ENCODE data around the gene ZNF595.
"Not testable (repeated sequence)": the region's sequence is repeated elsewhere in the genome, so short reads cannot be mapped to it uniquely, and the experiment has no call there.

The ZNF595 gene

GRCh38 chr4:113732-114131 lies 60.6 kb downstream of the ZNF595 start:
- Histone ChIP-seq H3K36me3 (replicated peaks) (no peaks in the 10 kb centered on the region), H3K9me3 (no peaks in the 10 kb centered on the region; the same call in 1 of the 2 replicates), H3K4me1 (no peaks in the 10 kb centered on the region), H3K27me3 (ENCODE audit: low read depth) (no peaks in the 10 kb centered on the region), H3K4me3 (no peak overlapping the region)
- no peak for DNase-seq (ENCODE audit: low spot score in 2 of 2)
- in situ Hi-C loops (cut with MboI; ENCODE audit: low sequenced_read_pairs), result no loop called here

GRCh38 chr4:114149-114548 lies 61.0 kb downstream of the ZNF595 start:
- H3K4me3 ChIP-seq, result no peak overlapping the region
- no peaks in the 10 kb centered on the region; the same call in 1 of the 2 replicates for H3K9me3 ChIP-seq
- no peaks in the 10 kb centered on the region for H3K4me1 ChIP-seq
- no peaks in the 10 kb centered on the region for H3K36me3 ChIP-seq (replicated peaks)
- no peaks in the 10 kb centered on the region for H3K27me3 ChIP-seq (ENCODE audit: low read depth)
- in situ Hi-C loops (cut with MboI; ENCODE audit: low sequenced_read_pairs), result no loop called here
- DNase-seq (ENCODE audit: low spot score in 2 of 2), result no peak

- no peak for DNase-seq (ENCODE audit: low spot score in 2 of 2)
- H3K9me3 ChIP-seq, result no peaks in the 10 kb centered on the region; the same call in 1 of the 2 replicates
- H3K27me3 ChIP-seq (ENCODE audit: low read depth), result no peaks in the 10 kb centered on the region
- H3K36me3 ChIP-seq (replicated peaks), result no peaks in the 10 kb centered on the region
- no peaks in the 10 kb centered on the region for H3K4me1 ChIP-seq
- no peak overlapping the region for H3K4me3 ChIP-seq
- in situ Hi-C loops (cut with MboI; ENCODE audit: low sequenced_read_pairs), result no loop called here
Observed at GRCh38 chr4:116499-116898, 63.4 kb downstream of the ZNF595 start.

GRCh38 chr4:120616-121015 lies 67.5 kb downstream of the ZNF595 start:
- Histone ChIP-seq H3K27me3 (ENCODE audit: low read depth) (no peaks in the 10 kb centered on the region), H3K4me3 (no peak overlapping the region), H3K9me3 (peaks cover 3% of the 10 kb centered on the region), H3K36me3 (replicated peaks) (peaks cover 6% of the 10 kb centered on the region; the same call in 1 of the 2 replicates), H3K4me1 (no peaks in the 10 kb centered on the region)
- in situ Hi-C loops (cut with MboI; ENCODE audit: low sequenced_read_pairs), result no loop called here
- DNase-seq (ENCODE audit: low spot score in 2 of 2), result no peak

- peaks cover 15% of the 10 kb centered on the region; the same call in 1 of the 2 replicates for H3K36me3 ChIP-seq (replicated peaks)
- H3K27me3 ChIP-seq (ENCODE audit: low read depth), result no peaks in the 10 kb centered on the region
- no peak for DNase-seq (ENCODE audit: low spot score in 2 of 2)
- H3K4me1 ChIP-seq, result no peaks in the 10 kb centered on the region
- H3K4me3 ChIP-seq, result no peak overlapping the region
- peaks cover 5% of the 10 kb centered on the region for H3K9me3 ChIP-seq
- in situ Hi-C loops (cut with MboI; ENCODE audit: low sequenced_read_pairs), result no loop called here
Observed at GRCh38 chr4:121408-122084, 68.4 kb downstream of the ZNF595 start.

GRCh38 chr4:123922-124274 lies 70.8 kb downstream of the ZNF595 start:
- H3K4me1 ChIP-seq; H3K27me3 ChIP-seq (ENCODE audit: low read depth); in situ Hi-C loops (cut with MboI; ENCODE audit: low sequenced_read_pairs); DNase-seq (ENCODE audit: low spot score in 2 of 2); H3K9me3 ChIP-seq: not testable (repeated sequence)
- Histone ChIP-seq H3K4me3 (peak overlapping the region; percentile 68), H3K36me3 (replicated peaks) (peaks cover 18% of the 10 kb centered on the region; the same call in 1 of the 2 replicates)

GRCh38 chr4:124275-125081 lies 71.4 kb downstream of the ZNF595 start, which contains the start of gene ZNF718:
Gene ZNF718 (plus strand): TSS chr4:124501. CDS start chr4:124671, 170 bp downstream.
- H3K4me3 ChIP-seq, result peak within 1 kb of the TSS; percentile 68
- peaks cover 18% of the 10 kb centered on the region; the same call in 1 of the 2 replicates for H3K36me3 ChIP-seq (replicated peaks)
- in situ Hi-C loops (cut with MboI; ENCODE audit: low sequenced_read_pairs), result no loop called here
- no peaks in the 10 kb centered on the region for H3K27me3 ChIP-seq (ENCODE audit: low read depth)
- DNase-seq (ENCODE audit: low spot score in 2 of 2), result peak; percentile 88 to 95
- peaks cover 5% of the 10 kb centered on the region for H3K9me3 ChIP-seq
- no peaks in the 10 kb centered on the region for H3K4me1 ChIP-seq

- peaks cover 5% of the 10 kb centered on the region for H3K9me3 ChIP-seq
- H3K27me3 ChIP-seq (ENCODE audit: low read depth), result no peaks in the 10 kb centered on the region
- DNase-seq (ENCODE audit: low spot score in 2 of 2), result peak; percentile 33 to 62
- peaks cover 18% of the 10 kb centered on the region; the same call in 1 of the 2 replicates for H3K36me3 ChIP-seq (replicated peaks)
- H3K4me1 ChIP-seq, result no peaks in the 10 kb centered on the region
- H3K4me3 ChIP-seq, result peak overlapping the region; percentile 68
- in situ Hi-C loops (cut with MboI; ENCODE audit: low sequenced_read_pairs), result no loop called here
Observed at GRCh38 chr4:125091-125771, 72.1 kb downstream of the ZNF595 start.

- Histone ChIP-seq H3K4me1 (no peaks in the 10 kb centered on the region), H3K9me3 (peaks cover 5% of the 10 kb centered on the region), H3K36me3 (replicated peaks) (peaks cover 18% of the 10 kb centered on the region; the same call in 1 of the 2 replicates), H3K27me3 (ENCODE audit: low read depth) (no peaks in the 10 kb centered on the region), H3K4me3 (peak overlapping the region; percentile 68)
- DNase-seq (ENCODE audit: low spot score in 2 of 2), result peak in 1 of 2 experiments; percentile 20
- in situ Hi-C loops (cut with MboI; ENCODE audit: low sequenced_read_pairs), result no loop called here
Observed at GRCh38 chr4:125833-126232, 72.7 kb downstream of the ZNF595 start.

- no peak for DNase-seq (ENCODE audit: low spot score in 2 of 2)
- H3K4me1 ChIP-seq, result no peaks in the 10 kb centered on the region
- H3K9me3 ChIP-seq, result peaks cover 10% of the 10 kb centered on the region; the same call in 1 of the 2 replicates
- no peak overlapping the region for H3K4me3 ChIP-seq
- in situ Hi-C loops (cut with MboI; ENCODE audit: low sequenced_read_pairs), result no loop called here
- no peaks in the 10 kb centered on the region for H3K27me3 ChIP-seq (ENCODE audit: low read depth)
- peaks cover 42% of the 10 kb centered on the region for H3K36me3 ChIP-seq (replicated peaks)
Observed at GRCh38 chr4:132483-132882, 79.4 kb downstream of the ZNF595 start.
